Measurements from ENCODE around the gene NPTX2.

Gene NPTX2

DNA sequence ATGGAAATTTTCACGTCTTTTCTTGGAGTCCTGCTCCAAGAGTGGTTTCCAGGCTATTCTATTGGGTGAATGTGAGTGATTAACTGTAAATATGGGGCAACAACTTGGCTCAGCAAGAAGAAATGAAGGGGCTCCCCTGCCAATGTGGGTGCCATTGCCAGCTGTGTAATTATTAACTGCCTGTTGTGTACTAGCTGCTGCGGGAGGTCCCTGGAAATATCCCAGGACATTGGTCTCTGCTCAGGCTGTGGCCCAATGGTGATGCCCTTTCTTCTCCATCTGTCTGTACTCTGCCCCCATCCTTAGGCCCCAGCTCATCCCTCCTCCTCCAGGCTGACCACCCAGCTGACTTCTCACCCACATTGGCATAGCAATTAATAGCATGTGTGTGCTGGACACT, 29.4 kb downstream of the NPTX2 start:
- TF ChIP-seq, protein P1, sequence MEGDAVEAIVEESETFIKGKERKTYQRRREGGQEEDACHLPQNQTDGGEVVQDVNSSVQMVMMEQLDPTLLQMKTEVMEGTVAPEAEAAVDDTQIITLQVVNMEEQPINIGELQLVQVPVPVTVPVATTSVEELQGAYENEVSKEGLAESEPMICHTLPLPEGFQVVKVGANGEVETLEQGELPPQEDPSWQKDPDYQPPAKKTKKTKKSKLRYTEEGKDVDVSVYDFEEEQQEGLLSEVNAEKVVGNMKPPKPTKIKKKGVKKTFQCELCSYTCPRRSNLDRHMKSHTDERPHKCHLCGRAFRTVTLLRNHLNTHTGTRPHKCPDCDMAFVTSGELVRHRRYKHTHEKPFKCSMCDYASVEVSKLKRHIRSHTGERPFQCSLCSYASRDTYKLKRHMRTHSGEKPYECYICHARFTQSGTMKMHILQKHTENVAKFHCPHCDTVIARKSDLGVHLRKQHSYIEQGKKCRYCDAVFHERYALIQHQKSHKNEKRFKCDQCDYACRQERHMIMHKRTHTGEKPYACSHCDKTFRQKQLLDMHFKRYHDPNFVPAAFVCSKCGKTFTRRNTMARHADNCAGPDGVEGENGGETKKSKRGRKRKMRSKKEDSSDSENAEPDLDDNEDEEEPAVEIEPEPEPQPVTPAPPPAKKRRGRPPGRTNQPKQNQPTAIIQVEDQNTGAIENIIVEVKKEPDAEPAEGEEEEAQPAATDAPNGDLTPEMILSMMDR (IDR thresholded peaks at IDR 0.05): no peak
- no peak overlapping the region for H3K4me3 ChIP-seq (ENCODE audit: low read depth in 1 of 2, low read length in 1 of 2)
- no peaks in the 10 kb centered on the region for H3K9me3 ChIP-seq
- H3K27ac ChIP-seq: no peak overlapping the region
- peaks cover 6% of the 10 kb centered on the region for H3K27me3 ChIP-seq
- H3K36me3 ChIP-seq: no peaks in the 10 kb centered on the region
- H3K4me1 ChIP-seq (ENCODE audit: control insufficient read depth in 1 of 2, insufficient read depth in 1 of 2, low read depth in 1 of 2, low read length in 1 of 2): no peaks in the 10 kb centered on the region

DNA sequence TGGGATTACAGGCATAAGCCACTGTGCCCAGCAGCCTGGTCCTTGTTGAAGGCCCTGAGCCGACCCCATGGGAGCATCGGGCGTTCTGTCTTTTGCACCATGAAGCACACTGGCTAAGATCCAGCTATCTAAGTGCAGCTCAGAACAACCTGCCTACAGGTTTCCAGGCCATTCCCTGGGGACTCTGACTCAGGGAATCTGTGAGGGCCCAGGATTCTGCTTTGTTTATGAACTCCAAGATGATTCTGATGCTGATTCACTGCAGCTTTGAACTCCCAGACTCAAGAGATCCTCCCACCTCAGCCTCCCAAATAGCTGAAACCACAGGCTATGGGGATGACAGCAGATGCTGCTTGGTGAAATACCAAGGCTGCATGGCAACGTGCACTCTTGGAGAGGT, 30.2 kb downstream of the NPTX2 start:
- TF ChIP-seq, protein P1 (IDR thresholded peaks at IDR 0.05): no peak
- no peaks in the 10 kb centered on the region for H3K9me3 ChIP-seq
- H3K4me3 ChIP-seq (ENCODE audit: low read depth in 1 of 2, low read length in 1 of 2): no peak overlapping the region
- H3K27me3 ChIP-seq: no peaks in the 10 kb centered on the region
- H3K36me3 ChIP-seq: no peaks in the 10 kb centered on the region
- no peak overlapping the region for H3K27ac ChIP-seq
- no peaks in the 10 kb centered on the region for H3K4me1 ChIP-seq (ENCODE audit: control insufficient read depth in 1 of 2, insufficient read depth in 1 of 2, low read depth in 1 of 2, low read length in 1 of 2)

DNA sequence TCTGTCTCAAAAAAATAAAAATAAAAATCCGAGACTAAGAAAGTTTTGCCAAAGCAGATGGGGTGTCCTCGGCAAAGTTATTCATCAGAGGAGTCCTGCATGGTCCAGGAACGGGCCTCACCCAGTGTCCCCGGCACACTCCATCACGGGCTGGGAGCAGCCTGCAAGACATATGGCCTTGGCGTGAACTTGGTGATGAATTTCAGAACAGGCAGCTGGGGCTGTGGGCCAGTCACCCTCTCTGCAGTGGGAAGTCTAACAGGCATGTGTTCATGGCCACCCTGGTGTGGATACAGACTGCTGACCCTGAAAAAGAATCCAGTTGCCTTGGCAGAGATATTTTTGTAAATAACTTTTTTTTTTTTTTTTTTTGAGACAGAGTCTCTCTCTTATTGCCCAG, 34.7 kb downstream of the NPTX2 start:
- Histone ChIP-seq H3K4me1 (ENCODE audit: control insufficient read depth in 1 of 2, insufficient read depth in 1 of 2, low read depth in 1 of 2, low read length in 1 of 2) (no peaks in the 10 kb centered on the region), H3K9me3 (peaks cover 7% of the 10 kb centered on the region), H3K4me3 (ENCODE audit: low read depth in 1 of 2, low read length in 1 of 2) (no peak overlapping the region), H3K27me3 (no peaks in the 10 kb centered on the region), H3K27ac (no peak overlapping the region), H3K36me3 (no peaks in the 10 kb centered on the region)
- TF ChIP-seq, protein P1 (IDR thresholded peaks at IDR 0.05): no peak

DNA sequence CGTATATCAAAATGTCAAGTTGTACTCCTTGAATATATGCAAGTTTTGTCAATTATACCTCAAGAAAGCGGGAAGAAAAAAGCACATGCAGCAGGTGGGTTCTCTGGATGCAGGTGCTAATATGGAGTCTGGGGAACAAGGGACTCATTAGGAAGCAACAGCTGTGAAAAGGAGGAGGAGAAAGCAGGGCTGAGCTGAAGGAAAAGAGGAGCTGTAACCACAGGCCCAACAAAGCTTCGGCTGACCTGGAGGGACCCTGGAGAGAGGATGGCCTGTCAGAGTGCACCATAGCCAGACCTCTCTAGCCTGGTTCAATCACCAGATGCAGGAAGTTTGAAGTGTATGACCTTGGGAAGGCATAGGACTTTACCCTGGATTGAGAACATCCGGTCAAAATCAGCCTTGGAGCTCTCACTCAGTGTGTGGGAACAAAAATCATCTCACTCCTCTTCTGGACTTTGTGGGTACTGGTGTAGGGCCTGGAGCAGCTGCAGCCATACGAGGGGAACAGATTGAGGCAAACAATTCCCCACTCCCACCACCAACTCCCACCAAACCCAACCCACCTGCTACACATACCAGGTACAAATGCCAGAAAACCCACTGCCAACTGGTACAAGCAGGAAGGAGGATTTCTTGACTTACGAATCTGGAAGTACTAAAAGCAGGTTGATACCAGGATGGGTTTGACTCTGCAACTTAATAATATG, 36.7 kb downstream of the NPTX2 start:
- H3K36me3 ChIP-seq: no peaks in the 10 kb centered on the region
- no peak overlapping the region for H3K27ac ChIP-seq
- TF ChIP-seq, protein P1 (IDR thresholded peaks at IDR 0.05): no peak
- no peaks in the 10 kb centered on the region for H3K4me1 ChIP-seq (ENCODE audit: control insufficient read depth in 1 of 2, insufficient read depth in 1 of 2, low read depth in 1 of 2, low read length in 1 of 2)
- no peak overlapping the region for H3K4me3 ChIP-seq (ENCODE audit: low read depth in 1 of 2, low read length in 1 of 2)
- no peaks in the 10 kb centered on the region for H3K27me3 ChIP-seq
- H3K9me3 ChIP-seq: peaks cover 7% of the 10 kb centered on the region

DNA sequence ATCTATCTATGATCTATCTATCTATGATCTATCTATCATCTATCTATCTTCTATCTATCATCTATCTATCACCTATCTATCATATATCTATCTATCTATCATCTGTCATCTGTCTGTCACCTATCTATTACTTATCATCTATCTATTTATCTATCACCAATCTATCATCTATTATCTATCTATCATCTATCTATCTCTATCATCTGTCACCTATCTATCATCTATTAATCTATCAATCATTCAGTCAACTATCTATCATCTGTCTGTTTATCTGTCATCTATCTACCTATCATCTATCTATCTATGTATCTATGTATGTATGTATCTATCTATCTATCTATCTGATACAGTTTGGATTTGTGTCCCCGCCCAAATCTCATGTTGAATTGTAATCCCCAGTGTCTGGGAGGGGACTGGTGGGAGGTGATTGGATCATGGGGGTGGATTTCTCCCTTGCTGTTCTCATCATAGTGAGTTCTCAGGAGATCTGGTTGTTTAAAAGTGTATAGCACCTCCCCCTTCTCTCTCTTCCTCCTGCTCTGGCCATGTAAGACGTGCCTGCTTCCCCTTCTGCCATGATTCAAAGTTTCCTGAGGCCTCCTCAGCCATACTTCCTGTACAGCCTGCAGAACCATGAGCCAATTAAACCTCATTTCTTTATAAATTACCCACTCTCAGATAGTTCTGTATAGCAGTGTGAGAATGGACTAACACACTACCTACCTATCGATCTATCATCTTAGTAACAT, 37.6 kb downstream of the NPTX2 start:
- Histone ChIP-seq H3K36me3 (no peaks in the 10 kb centered on the region), H3K4me3 (ENCODE audit: low read depth in 1 of 2, low read length in 1 of 2) (no peak overlapping the region), H3K4me1 (ENCODE audit: control insufficient read depth in 1 of 2, insufficient read depth in 1 of 2, low read depth in 1 of 2, low read length in 1 of 2) (no peaks in the 10 kb centered on the region), H3K9me3 (peaks cover 7% of the 10 kb centered on the region), H3K27me3 (no peaks in the 10 kb centered on the region), H3K27ac (no peak overlapping the region)
- TF ChIP-seq, protein P1 (IDR thresholded peaks at IDR 0.05): no peak
